IPS-18c (cell line): Measurements from ENCODE around the gene MCL1.
"Not testable (repeated sequence)": the region's sequence is repeated elsewhere in the genome, so short reads cannot be mapped to it uniquely, and the experiment has no call there.

Experiments used
- H3K4me3 ChIP-seq: 2 replicates; pipeline ENCODE4 v1.7.0; 2013; ENCODE audit warnings: low read depth, mild to moderate bottlenecking, low read length, moderate library complexity; ENCODE audit not compliant: insufficient read depth
- H3K9me3 ChIP-seq: one replicate; pipeline ENCODE4 v1.6.1; 2013; ENCODE audit warnings: mild to moderate bottlenecking, low read length, moderate library complexity; ENCODE audit not compliant: control insufficient read depth, insufficient read depth

MCL1 gene

GRCh38 chr1:150579110-150579944 is at the start of gene MCL1:
Gene MCL1 (minus strand): TSS chr1:150579610. CDS start chr1:150579530, 80 bp downstream.
- no peaks in the 10 kb centered on the region for H3K9me3 ChIP-seq
- H3K4me3 ChIP-seq, result peak within 1 kb of the TSS; percentile 86

- Histone ChIP-seq H3K9me3 (no peaks in the 10 kb centered on the region), H3K4me3 (peak overlapping the region; percentile 99)
Measured at GRCh38 chr1:150628766-150629114, 49.3 kb upstream of the MCL1 start.

GRCh38 chr1:150627826-150628410 is 48.5 kb upstream of the MCL1 start:
- H3K4me3 ChIP-seq, result peak overlapping the region; percentile 99

GRCh38 chr1:150626150-150626549 is 46.7 kb upstream of the MCL1 start:
- Histone ChIP-seq H3K9me3 (no peaks in the 10 kb centered on the region), H3K4me3 (no peak overlapping the region)

More at GRCh38 chr1:150627826-150628410, 48.5 kb upstream of the MCL1 start:
- H3K9me3 ChIP-seq, result no peaks in the 10 kb centered on the region

- not testable (repeated sequence) for H3K9me3 ChIP-seq, H3K4me3 ChIP-seq
Measured at GRCh38 chr1:150624546-150624945, 45.1 kb upstream of the MCL1 start.

GRCh38 chr1:150624134-150624533 is 44.7 kb upstream of the MCL1 start:
- H3K9me3 ChIP-seq, H3K4me3 ChIP-seq: not testable (repeated sequence)

- H3K4me3 ChIP-seq, result no peak overlapping the region
- no peaks in the 10 kb centered on the region for H3K9me3 ChIP-seq
Measured at GRCh38 chr1:150622303-150622975, 43.0 kb upstream of the MCL1 start.

GRCh38 chr1:150621497-150622302 is 42.3 kb upstream of the MCL1 start:
- H3K4me3 ChIP-seq, result no peak overlapping the region
- no peaks in the 10 kb centered on the region for H3K9me3 ChIP-seq

- H3K4me3 ChIP-seq, result no peak overlapping the region
- no peaks in the 10 kb centered on the region for H3K9me3 ChIP-seq
Measured at GRCh38 chr1:150620919-150621318, 41.5 kb upstream of the MCL1 start.

- no peak overlapping the region for H3K4me3 ChIP-seq
- no peaks in the 10 kb centered on the region for H3K9me3 ChIP-seq
Measured at GRCh38 chr1:150619576-150620509, 40.4 kb upstream of the MCL1 start.

- H3K9me3 ChIP-seq, result no peaks in the 10 kb centered on the region
- no peak overlapping the region for H3K4me3 ChIP-seq
Measured at GRCh38 chr1:150615346-150616201, 36.2 kb upstream of the MCL1 start.

GRCh38 chr1:150613061-150613920 is 33.9 kb upstream of the MCL1 start:
- H3K4me3 ChIP-seq, result no peak overlapping the region
- H3K9me3 ChIP-seq, result no peaks in the 10 kb centered on the region

- H3K9me3 ChIP-seq, result no peaks in the 10 kb centered on the region
- H3K4me3 ChIP-seq, result no peak overlapping the region
Measured at GRCh38 chr1:150612014-150612345, 32.6 kb upstream of the MCL1 start.

- no peak overlapping the region for H3K4me3 ChIP-seq
- H3K9me3 ChIP-seq, result no peaks in the 10 kb centered on the region
Measured at GRCh38 chr1:150610576-150610975, 31.2 kb upstream of the MCL1 start.

- Histone ChIP-seq H3K4me3 (no peak overlapping the region), H3K9me3 (no peaks in the 10 kb centered on the region)
Measured at GRCh38 chr1:150609732-150610131, 30.3 kb upstream of the MCL1 start.
